Measurements from ENCODE around the gene TBC1D8. TPM values are rescaled to one million over a fixed set of nuclear protein-coding genes. Genes with fewer than 3 reads are reported as not detected.

TBC1D8 gene
- total RNA-seq, 1 experiment from 2014 or later, result 5.1 TPM

GRCh38 chr2:101116841-101117552 lies 34.2 kb downstream of the TBC1D8 start:
- Histone ChIP-seq H3K27me3 (replicated peaks; ENCODE audit: insufficient read depth, low read depth, low read length, poor library complexity) (no peaks in the 10 kb centered on the region), H3K4me1 (ENCODE audit: insufficient read depth, low read length, poor library complexity, severe bottlenecking) (peaks cover 28% of the 10 kb centered on the region), H3K27ac (ENCODE audit: low read depth, low read length, poor library complexity, severe bottlenecking) (no peak overlapping the region), H3K9me3 (ENCODE audit: low read depth, low read length, poor library complexity, severe bottlenecking) (no peaks in the 10 kb centered on the region), H3K4me3 (ENCODE audit: low read depth, low read length, poor library complexity, severe bottlenecking) (no peak overlapping the region), H3K36me3 (ENCODE audit: insufficient read depth, low read length, poor library complexity, severe bottlenecking) (no peaks in the 10 kb centered on the region)
- no TSS peak for BruUV-seq (replicated peaks)
- no peak for TF ChIP-seq EZH2 (IDR thresholded peaks at IDR 0.05; ENCODE audit: borderline replicate concordance, low read depth, low read length, poor library complexity, severe bottlenecking)
- no peak for TF ChIP-seq CTCF (conservative IDR thresholded peaks at IDR 0.05; ENCODE audit: low read depth, low read length)
- DNase-seq (ENCODE audit: low spot score), result no peak
- POLR2A ChIA-PET (ENCODE audit: low non-redundant PET), result no interaction called here
- intact Hi-C loops (cut with micrococcal nuclease; ENCODE audit: unreplicated experiment), result no loop called here
- CTCF ChIA-PET, result no interaction called here

GRCh38 chr2:101116348-101116747 lies 34.8 kb downstream of the TBC1D8 start:
- Histone ChIP-seq H3K4me3 (ENCODE audit: low read depth, low read length, poor library complexity, severe bottlenecking) (no peak overlapping the region), H3K27ac (ENCODE audit: low read depth, low read length, poor library complexity, severe bottlenecking) (no peak overlapping the region), H3K36me3 (ENCODE audit: insufficient read depth, low read length, poor library complexity, severe bottlenecking) (no peaks in the 10 kb centered on the region), H3K27me3 (replicated peaks; ENCODE audit: insufficient read depth, low read depth, low read length, poor library complexity) (no peaks in the 10 kb centered on the region), H3K4me1 (ENCODE audit: insufficient read depth, low read length, poor library complexity, severe bottlenecking) (peaks cover 28% of the 10 kb centered on the region), H3K9me3 (ENCODE audit: low read depth, low read length, poor library complexity, severe bottlenecking) (no peaks in the 10 kb centered on the region)
- DNase-seq (ENCODE audit: low spot score), result no peak
- ChIA-PET CTCF (no interaction called here), POLR2A (ENCODE audit: low non-redundant PET) (no interaction called here)
- BruUV-seq (replicated peaks), result no TSS peak
- intact Hi-C loops (cut with micrococcal nuclease; ENCODE audit: unreplicated experiment), result no loop called here
- no peak for TF ChIP-seq CTCF (conservative IDR thresholded peaks at IDR 0.05; ENCODE audit: low read depth, low read length)
- TF ChIP-seq EZH2 (IDR thresholded peaks at IDR 0.05; ENCODE audit: borderline replicate concordance, low read depth, low read length, poor library complexity, severe bottlenecking), result no peak

GRCh38 chr2:101115664-101116063 lies 35.5 kb downstream of the TBC1D8 start:
- CTCF ChIA-PET, result no interaction called here
- intact Hi-C loops (cut with micrococcal nuclease; ENCODE audit: unreplicated experiment), result no loop called here
- no peak overlapping the region for H3K27ac ChIP-seq (ENCODE audit: low read depth, low read length, poor library complexity, severe bottlenecking)
- POLR2A ChIA-PET (ENCODE audit: low non-redundant PET), result no interaction called here
- no TSS peak for BruUV-seq (replicated peaks)
- no peak overlapping the region for H3K4me3 ChIP-seq (ENCODE audit: low read depth, low read length, poor library complexity, severe bottlenecking)
- TF ChIP-seq EZH2 (IDR thresholded peaks at IDR 0.05; ENCODE audit: borderline replicate concordance, low read depth, low read length, poor library complexity, severe bottlenecking) (no peak), CTCF (conservative IDR thresholded peaks at IDR 0.05; ENCODE audit: low read depth, low read length) (no peak)
- no peaks in the 10 kb centered on the region for H3K36me3 ChIP-seq (ENCODE audit: insufficient read depth, low read length, poor library complexity, severe bottlenecking)
- no peaks in the 10 kb centered on the region for H3K27me3 ChIP-seq (replicated peaks; ENCODE audit: insufficient read depth, low read depth, low read length, poor library complexity)
- DNase-seq (ENCODE audit: low spot score), result no peak
- no peaks in the 10 kb centered on the region for H3K9me3 ChIP-seq (ENCODE audit: low read depth, low read length, poor library complexity, severe bottlenecking)
- peaks cover 28% of the 10 kb centered on the region for H3K4me1 ChIP-seq (ENCODE audit: insufficient read depth, low read length, poor library complexity, severe bottlenecking)

Data from A673 (cell line).